ENCODE results near the gene RHOBTB3.

GRCh38 chr5:95799191-95799835 lies 68.2 kb downstream of the RHOBTB3 start:
- TF ChIP-seq CTCF (IDR thresholded peaks at IDR 0.05) = no peak
- TF ChIP-seq POLR2A (IDR thresholded peaks at IDR 0.05) = no peak

Measured in thyroid gland (tissue), 4 donors.